NCI-H748 (cell line): ENCODE results near the gene WDR7.
A peak's percentile ranks its signal among the peaks of the same experiment; 100 is the strongest.

Experiments used
- DNase-seq: peaks from one replicate; lab custom pipeline; 2025; ENCODE audit not compliant: unreplicated experiment; lab: John Stamatoyannopoulos, UW

WDR7 gene

GRCh38 chr18:56650944-56651770 lies at the start of gene WDR7:
WDR7 (plus strand) TSS chr18:56651359; CDS start chr18:56672516, 21,157 bp downstream.
- peak; percentile 99 for DNase-seq

- DNase-seq = no peak
These were observed 44.5 kb upstream of the WDR7 start for GRCh38 chr18:56606618-56607017.

GRCh38 chr18:56615738-56616520 lies 35.2 kb upstream of the WDR7 start:
- DNase-seq = no peak

- no peak for DNase-seq
These were observed 23.2 kb upstream of the WDR7 start for GRCh38 chr18:56627991-56628390.

- no peak for DNase-seq
These were observed 18.8 kb upstream of the WDR7 start for GRCh38 chr18:56632070-56633022.

- no peak for DNase-seq
These were observed 16.2 kb upstream of the WDR7 start for GRCh38 chr18:56635007-56635406.

- no peak for DNase-seq
These were observed 14.0 kb upstream of the WDR7 start for GRCh38 chr18:56637176-56637575.

- DNase-seq = peak; percentile 35
These were observed 13.4 kb upstream of the WDR7 start for GRCh38 chr18:56637711-56638231.

- DNase-seq = peak; percentile 100
These were observed 12.7 kb upstream of the WDR7 start, which contains the start of gene TXNL1 for GRCh38 chr18:56638232-56639103. TXNL1 (minus strand) TSS chr18:56638592; CDS start chr18:56638440, 152 bp downstream.

GRCh38 chr18:56639104-56639381 lies 12.1 kb upstream of the WDR7 start:
- peak; percentile 65 for DNase-seq

- no peak for DNase-seq
These were observed 11.6 kb upstream of the WDR7 start for GRCh38 chr18:56639571-56639970.

- DNase-seq = no peak
These were observed 9.3 kb upstream of the WDR7 start for GRCh38 chr18:56641714-56642337.

- DNase-seq = no peak
These were observed 7.8 kb upstream of the WDR7 start for GRCh38 chr18:56643381-56643780.

GRCh38 chr18:56645415-56646016 lies 5.6 kb upstream of the WDR7 start:
- DNase-seq = peak; percentile 49

- no peak for DNase-seq
These were observed 4.1 kb upstream of the WDR7 start for GRCh38 chr18:56647071-56647470.

GRCh38 chr18:56647951-56648893 lies 2.9 kb upstream of the WDR7 start:
- no peak for DNase-seq

- DNase-seq = no peak
These were observed 1.2 kb upstream of the WDR7 start for GRCh38 chr18:56649996-56650395.

- DNase-seq = no peak
These were observed 573 bp downstream of the WDR7 start for GRCh38 chr18:56651771-56652092.
